Muscle of back (tissue), 11 donors: Measurements from ENCODE around the gene FGF4. TPM values are rescaled to one million over a fixed set of nuclear protein-coding genes. Genes with fewer than 3 reads are reported as not detected.
"Not testable (repeated sequence)": the region's sequence is repeated elsewhere in the genome, so short reads cannot be mapped to it uniquely, and the experiment has no call there.

Source experiments
- DNase-seq, 3 donors: peaks; one replicate each; pipeline versions ENCODE4 v3.0.0 to v3.0.0-alpha.2; 2013
- polyA plus RNA-seq, 10 donors: library from polyadenylated mRNA; unstranded; fragments of 120-200 nt; gene quantifications; one replicate each; pipeline ENCODE4 v1.2.1, GENCODE V29; 2013; ENCODE audit not compliant: insufficient read length in 10 of 10

The FGF4 gene
- polyA plus RNA-seq, 10 donors, result 2.2 to 20.1 (median 8.7) TPM

GRCh38 chr11:69774354-69775162 is 583 bp downstream of the FGF4 start:
- DNase-seq, result no peak

GRCh38 chr11:69773626-69774353 is 1.4 kb downstream of the FGF4 start:
- DNase-seq, result no peak

GRCh38 chr11:69771466-69771865 is 3.7 kb downstream of the FGF4 start:
- DNase-seq, result no peak

GRCh38 chr11:69770540-69770939 is 4.6 kb downstream of the FGF4 start:
- no peak for DNase-seq

- DNase-seq, result no peak
Measured at GRCh38 chr11:69765498-69765995, 9.6 kb downstream of the FGF4 start.

- DNase-seq, result not testable (repeated sequence)
Measured at GRCh38 chr11:69764918-69765317, 10.2 kb downstream of the FGF4 start.

- DNase-seq, result no peak
Measured at GRCh38 chr11:69760319-69760718, 14.8 kb downstream of the FGF4 start.

- no peak for DNase-seq
Measured at GRCh38 chr11:69752890-69753289, 22.3 kb downstream of the FGF4 start.

- DNase-seq, result no peak
Measured at GRCh38 chr11:69750875-69751597, 24.1 kb downstream of the FGF4 start.

- DNase-seq, result no peak
Measured at GRCh38 chr11:69750108-69750850, 24.9 kb downstream of the FGF4 start.

GRCh38 chr11:69748637-69749036 is 26.5 kb downstream of the FGF4 start:
- DNase-seq, result no peak

- no peak for DNase-seq
Measured at GRCh38 chr11:69746752-69747742, 28.1 kb downstream of the FGF4 start.

GRCh38 chr11:69746140-69746539 is 29.0 kb downstream of the FGF4 start:
- no peak for DNase-seq

- no peak for DNase-seq
Measured at GRCh38 chr11:69745201-69745600, 29.9 kb downstream of the FGF4 start.

GRCh38 chr11:69744435-69744834 is 30.7 kb downstream of the FGF4 start:
- DNase-seq, result peak in 1 of 3 donors; percentile 57

- no peak for DNase-seq
Measured at GRCh38 chr11:69734841-69735240, 40.3 kb downstream of the FGF4 start.

- no peak for DNase-seq
Measured at GRCh38 chr11:69734367-69734766, 40.8 kb downstream of the FGF4 start.

- DNase-seq, result no peak
Measured at GRCh38 chr11:69732910-69733309, 42.2 kb downstream of the FGF4 start.

- DNase-seq, result no peak
Measured at GRCh38 chr11:69731110-69731509, 44.0 kb downstream of the FGF4 start.

GRCh38 chr11:69730500-69730899 is 44.6 kb downstream of the FGF4 start:
- DNase-seq, result no peak
